DOHH2 (cell line): Measurements from ENCODE around the gene ST3GAL5.

Experiments
- EZH2phosphoT487 ChIP-seq: fragments of 200-600 bp; sonication (generic); IDR thresholded peaks from 2 replicates; pipeline ENCODE4 v1.6.1; 2017; ENCODE audit warnings: borderline replicate concordance, mild to moderate bottlenecking, antibody characterized with exemption, low read length, moderate library complexity, mixed read lengths
- TF ChIP-seq, protein P1 (sequence below): fragments of 200-600 bp; sonication (generic); IDR thresholded peaks from one replicate; pipeline ENCODE4 v1.5.1; 2014; ENCODE audit warnings: antibody characterized with exemption, mild to moderate bottlenecking, low read depth, low read length; ENCODE audit not compliant: poor library complexity, severe bottlenecking

DNA sequence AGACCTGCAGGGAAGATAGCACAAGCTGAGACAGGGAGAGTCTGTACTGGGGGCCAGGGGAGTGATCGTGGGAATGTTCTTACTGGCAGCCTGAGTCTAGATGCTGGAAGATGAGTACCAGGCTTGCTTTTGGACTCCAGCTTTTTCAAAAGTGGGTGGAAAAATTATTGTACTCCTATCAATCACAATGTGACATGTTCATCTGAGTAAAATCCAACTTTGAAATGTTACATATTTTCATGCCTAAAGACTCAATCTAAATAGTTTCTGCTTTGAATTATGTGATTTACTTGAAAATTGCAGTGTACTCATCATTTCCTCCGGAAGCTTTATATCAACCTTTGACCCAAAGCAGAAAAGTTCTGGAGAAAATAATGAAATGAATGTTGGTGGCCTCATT lies 49.7 kb upstream of the ST3GAL5 start:
- TF ChIP-seq, protein P1, sequence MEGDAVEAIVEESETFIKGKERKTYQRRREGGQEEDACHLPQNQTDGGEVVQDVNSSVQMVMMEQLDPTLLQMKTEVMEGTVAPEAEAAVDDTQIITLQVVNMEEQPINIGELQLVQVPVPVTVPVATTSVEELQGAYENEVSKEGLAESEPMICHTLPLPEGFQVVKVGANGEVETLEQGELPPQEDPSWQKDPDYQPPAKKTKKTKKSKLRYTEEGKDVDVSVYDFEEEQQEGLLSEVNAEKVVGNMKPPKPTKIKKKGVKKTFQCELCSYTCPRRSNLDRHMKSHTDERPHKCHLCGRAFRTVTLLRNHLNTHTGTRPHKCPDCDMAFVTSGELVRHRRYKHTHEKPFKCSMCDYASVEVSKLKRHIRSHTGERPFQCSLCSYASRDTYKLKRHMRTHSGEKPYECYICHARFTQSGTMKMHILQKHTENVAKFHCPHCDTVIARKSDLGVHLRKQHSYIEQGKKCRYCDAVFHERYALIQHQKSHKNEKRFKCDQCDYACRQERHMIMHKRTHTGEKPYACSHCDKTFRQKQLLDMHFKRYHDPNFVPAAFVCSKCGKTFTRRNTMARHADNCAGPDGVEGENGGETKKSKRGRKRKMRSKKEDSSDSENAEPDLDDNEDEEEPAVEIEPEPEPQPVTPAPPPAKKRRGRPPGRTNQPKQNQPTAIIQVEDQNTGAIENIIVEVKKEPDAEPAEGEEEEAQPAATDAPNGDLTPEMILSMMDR: no peak
- TF ChIP-seq EZH2phosphoT487: no peak
